Gastrocnemius medialis (tissue), 4 donors: ENCODE data around the gene SLC1A2. TPM values are rescaled to one million over a fixed set of nuclear protein-coding genes. Genes with fewer than 3 reads are reported as not detected.
A peak's percentile ranks its signal among the peaks of the same experiment; 100 is the strongest.

ENCODE experiments used
- ATAC-seq, 2 donors: fragments of 150-250 bp; one replicate each; pipeline ENCODE4 v1.9.1; 2016
- DNase-seq, 2 donors: peaks; one replicate each; pipeline ENCODE4 v3.0.0-alpha.2; 2019
- H3K27ac ChIP-seq, 4 donors: fragments of 200-600 bp; sonication (generic); 1 replicate in 1 of 4; 2 replicates in 3 of 4; pipeline ENCODE4 v1.5.1; 2016 to 2018; ENCODE audit warnings: mild to moderate bottlenecking in 2 of 4, moderate library complexity in 1 of 4
- H3K27me3 ChIP-seq, 3 donors: fragments of 200-600 bp; sonication (generic) in 2 of 3; 1 replicate in 1 of 3; 2 replicates in 2 of 3; pipeline versions ENCODE4 v1.5.1 to v1.6.0; 2016 to 2019; ENCODE audit warnings: mild to moderate bottlenecking in 1 of 3, moderate library complexity in 1 of 3
- H3K36me3 ChIP-seq, 2 donors: fragments of 200-600 bp; sonication (generic) in 1 of 2; one replicate each; pipeline ENCODE4 v1.5.1; 2017 to 2018
- H3K4me1 ChIP-seq, 2 donors: fragments of 200-600 bp; sonication (generic) in 1 of 2; one replicate each; pipeline ENCODE4 v1.5.1; 2016 to 2017; ENCODE audit warnings: mild to moderate bottlenecking in 2 of 2
- H3K4me3 ChIP-seq, 4 donors: fragments of 200-600 bp; sonication (generic) in 3 of 4; 1 replicate in 1 of 4; 2 replicates in 3 of 4; pipeline ENCODE4 v1.5.1; 2016 to 2019; ENCODE audit warnings: mild to moderate bottlenecking in 2 of 4
- H3K9me3 ChIP-seq, 3 donors: fragments of 200-600 bp; sonication (generic) in 2 of 3; 1 replicate in 1 of 3; 2 replicates in 2 of 3; pipeline ENCODE4 v1.5.1; 2016 to 2019
- CTCF ChIP-seq, 5 experiments: fragments of 450-650 bp in 3 of 5; fragments of 200-600 bp in 2 of 5; sonication (generic) in 2 of 5; IDR thresholded peaks in 4 of 5; conservative IDR thresholded peaks in 1 of 5; 1 replicate in 4 of 5; 2 replicates in 1 of 5; pipeline ENCODE4 v1.5.1; 2016 to 2019; ENCODE audit warnings: antibody characterized with exemption in 5 of 5, mild to moderate bottlenecking in 3 of 5, moderate library complexity in 3 of 5
- POLR2A ChIP-seq, 2 donors: fragments of 450-650 bp; IDR thresholded peaks; one replicate each; pipeline ENCODE4 v1.6.1; 2017; ENCODE audit warnings: antibody characterized with exemption in 2 of 2, mild to moderate bottlenecking in 2 of 2, moderate library complexity in 2 of 2
- in situ Hi-C, 4 donors: fragments of 200-750 bp; cut with MboI; loops; one replicate each; pipeline versions ENCODE4 v1.15.0 to v1.8.0; 2017; ENCODE audit warnings: low sequenced_read_pairs in 4 of 4
- intact Hi-C: fragments of 100-400 bp; cut with DNase I; formaldehyde crosslinking; loops from one replicate; pipeline ENCODE4 v1.15.1; 2023; ENCODE audit warnings: low total_unique reads
- total RNA-seq, 4 donors: library from RNA; depleted of rRNA; stranded (reverse); fragments of >200 nt; gene quantifications; one replicate each; pipeline versions ENCODE4 v1.1.0 to v1.2.3, GENCODE V29; 2016

SLC1A2 gene
- total RNA-seq, 4 donors from 2014 or later = 0.15 to 1.1 (median 0.52) TPM

- no peak overlapping the region for H3K27ac ChIP-seq
- ATAC-seq = no peak
- no peaks in the 10 kb centered on the region for H3K27me3 ChIP-seq
- in situ Hi-C loops = loop anchor here (5.0 to 25.0 kb wide), 6 partner anchors 145 to 805 kb away; no protein-coding TSS in a partner anchor
- no peak for DNase-seq
- peaks cover 3 to 4% of the 10 kb centered on the region in 2 donors for H3K4me1 ChIP-seq
- intact Hi-C loops = loop anchor here (5.0 kb wide), 3 partner anchors 153 to 803 kb away; no protein-coding TSS in a partner anchor
- no peak for TF ChIP-seq POLR2A (IDR thresholded peaks at IDR 0.05)
- TF ChIP-seq CTCF (IDR thresholded peaks at IDR 0.05 in 4 of 5, conservative IDR thresholded peaks at IDR 0.05 in 1 of 5) = no peak
- H3K4me3 ChIP-seq = no peak overlapping the region
- no peaks in the 10 kb centered on the region for H3K9me3 ChIP-seq
- H3K36me3 ChIP-seq = no peaks in the 10 kb centered on the region
These were observed 29.4 kb downstream of the SLC1A2 start for GRCh38 chr11:35389897-35390465.

- H3K36me3 ChIP-seq = no peaks in the 10 kb centered on the region
- peaks cover 3 to 4% of the 10 kb centered on the region in 2 donors for H3K4me1 ChIP-seq
- intact Hi-C loops = no loop called here
- ATAC-seq (no peak), DNase-seq (no peak)
- H3K9me3 ChIP-seq = no peaks in the 10 kb centered on the region
- H3K4me3 ChIP-seq = no peak overlapping the region
- in situ Hi-C loops = loop anchor here (10.0 to 25.0 kb wide), 3 partner anchors 464 to 804 kb away; no protein-coding TSS in a partner anchor
- no peaks in the 10 kb centered on the region for H3K27me3 ChIP-seq
- TF ChIP-seq CTCF (IDR thresholded peaks at IDR 0.05 in 4 of 5, conservative IDR thresholded peaks at IDR 0.05 in 1 of 5) (no peak), POLR2A (IDR thresholded peaks at IDR 0.05) (no peak)
- H3K27ac ChIP-seq = no peak overlapping the region
These were observed 30.2 kb downstream of the SLC1A2 start for GRCh38 chr11:35389112-35389511.

GRCh38 chr11:35388061-35388460 lies 31.3 kb downstream of the SLC1A2 start:
- Histone ChIP-seq H3K36me3 (no peaks in the 10 kb centered on the region), H3K27ac (no peak overlapping the region), H3K4me1 (peaks cover 3 to 4% of the 10 kb centered on the region in 2 donors), H3K9me3 (no peaks in the 10 kb centered on the region), H3K4me3 (no peak overlapping the region), H3K27me3 (no peaks in the 10 kb centered on the region)
- no peak for ATAC-seq
- TF ChIP-seq CTCF (IDR thresholded peaks at IDR 0.05 in 4 of 5, conservative IDR thresholded peaks at IDR 0.05 in 1 of 5) = no peak
- TF ChIP-seq POLR2A (IDR thresholded peaks at IDR 0.05) = no peak
- intact Hi-C loops = no loop called here
- no peak for DNase-seq
- in situ Hi-C loops = loop anchor here (10.0 to 25.0 kb wide), 3 partner anchors 463 to 803 kb away; no protein-coding TSS in a partner anchor

- Histone ChIP-seq H3K4me1 (peaks cover 3 to 4% of the 10 kb centered on the region in 2 donors), H3K27ac (no peak overlapping the region), H3K27me3 (no peaks in the 10 kb centered on the region), H3K9me3 (no peaks in the 10 kb centered on the region), H3K4me3 (no peak overlapping the region), H3K36me3 (no peaks in the 10 kb centered on the region)
- DNase-seq (no peak), ATAC-seq (no peak)
- in situ Hi-C loops = loop anchor here (10.0 to 25.0 kb wide), 3 partner anchors 463 to 803 kb away; no protein-coding TSS in a partner anchor
- intact Hi-C loops = no loop called here
- TF ChIP-seq CTCF (IDR thresholded peaks at IDR 0.05 in 4 of 5, conservative IDR thresholded peaks at IDR 0.05 in 1 of 5) (peak in 1 of 5 experiments; percentile 19), POLR2A (IDR thresholded peaks at IDR 0.05) (no peak)
These were observed 32.0 kb downstream of the SLC1A2 start for GRCh38 chr11:35387111-35387982.
